Naive thymus-derived CD4-positive, alpha-beta T cell (primary cell): ENCODE data around the gene ADGRB3. TPM values are rescaled to one million over a fixed set of nuclear protein-coding genes. Genes with fewer than 3 reads are reported as not detected.

Source experiments
- ATAC-seq: fragments of 150-1000 bp; cut with Tn5 transposase; 2 replicates; pipeline ENCODE4 v1.10.0; 2021; ENCODE audit warnings: mild to moderate bottlenecking, moderate library complexity
- CTCF ChIA-PET: fragments of 350-600 bp; sonication (Branson Sonifier 250); formaldehyde crosslinking; loops from one replicate; lab custom pipeline; 2021; ENCODE audit warnings: antibody characterized with exemption; lab: Charles Lee
- POLR2A ChIA-PET: fragments of 350-600 bp; sonication (Branson Sonifier 250); formaldehyde crosslinking; loops from one replicate; lab custom pipeline; 2021; ENCODE audit warnings: antibody characterized with exemption, inconsistent platforms; lab: Charles Lee
- DNase-seq, 9 donors: peaks; one replicate each; pipeline versions ENCODE4 v3.0.0 to v3.0.0-alpha.2; 2020 to 2022; ENCODE audit warnings: mixed read lengths in 1 of 9
- H3K27ac ChIP-seq: one replicate; pipeline ENCODE4 v1.7.0; 2013; ENCODE audit warnings: mild to moderate bottlenecking, low read depth, low read length, moderate library complexity
- H3K27me3 ChIP-seq, 2 donors: one replicate each; pipeline ENCODE4 v1.7.0; 2013; ENCODE audit warnings: low read length in 2 of 2, mild to moderate bottlenecking in 2 of 2, moderate library complexity in 2 of 2; ENCODE audit not compliant: control insufficient read depth in 2 of 2, insufficient read depth in 2 of 2
- H3K36me3 ChIP-seq, 3 experiments: 1 replicate in 2 of 3; 2 replicates in 1 of 3; pipeline ENCODE4 v1.7.0; 2013; ENCODE audit warnings: low read length in 3 of 3, mild to moderate bottlenecking in 3 of 3, moderate library complexity in 1 of 3; ENCODE audit not compliant: insufficient read depth in 3 of 3, control insufficient read depth in 2 of 3
- H3K4me1 ChIP-seq, 2 donors: one replicate each; pipeline ENCODE4 v1.7.0; 2013; ENCODE audit warnings: low read length in 2 of 2, mild to moderate bottlenecking in 2 of 2, moderate library complexity in 1 of 2; ENCODE audit not compliant: control insufficient read depth in 2 of 2, insufficient read depth in 2 of 2
- H3K4me3 ChIP-seq: 2 replicates; pipeline ENCODE4 v1.7.0; 2013; ENCODE audit warnings: mild to moderate bottlenecking, low read length
- H3K9me3 ChIP-seq, 3 experiments: 1 replicate in 2 of 3; 2 replicates in 1 of 3; pipeline ENCODE4 v1.7.0; 2013; ENCODE audit warnings: low read length in 3 of 3; ENCODE audit not compliant: control insufficient read depth in 2 of 3
- H3K27ac Mint-ChIP-seq, 9 donors: one replicate each; pipeline ENCODE4 v1.8.0; 2020 to 2022; ENCODE audit warnings: mixed read lengths in 9 of 9, mild to moderate bottlenecking in 8 of 9, moderate library complexity in 5 of 9, inconsistent platforms in 2 of 9
- H3K27me3 Mint-ChIP-seq, 5 donors: one replicate each; pipeline ENCODE4 v1.8.0; 2021 to 2022; ENCODE audit warnings: mixed read lengths in 5 of 5, mild to moderate bottlenecking in 1 of 5
- H3K36me3 Mint-ChIP-seq, 5 donors: one replicate each; pipeline ENCODE4 v1.8.0; 2020 to 2022; ENCODE audit warnings: mixed read lengths in 5 of 5, mild to moderate bottlenecking in 3 of 5, inconsistent platforms in 1 of 5
- H3K4me1 Mint-ChIP-seq, 7 donors: one replicate each; pipeline ENCODE4 v1.8.0; 2020 to 2022; ENCODE audit warnings: mixed read lengths in 7 of 7, mild to moderate bottlenecking in 3 of 7, inconsistent platforms in 1 of 7
- H3K4me3 Mint-ChIP-seq, 10 donors: one replicate each; pipeline ENCODE4 v1.8.0; 2020 to 2022; ENCODE audit warnings: mild to moderate bottlenecking in 10 of 10, mixed read lengths in 10 of 10, moderate library complexity in 6 of 10, inconsistent platforms in 2 of 10
- H3K9me3 Mint-ChIP-seq, 11 donors: one replicate each; pipeline ENCODE4 v1.8.0; 2020 to 2022; ENCODE audit warnings: mixed read lengths in 11 of 11, mild to moderate bottlenecking in 4 of 11, inconsistent platforms in 1 of 11, moderate library complexity in 1 of 11
- intact Hi-C, 2 donors: fragments of 100-400 bp; cut with micrococcal nuclease; formaldehyde crosslinking; loops; one replicate each; pipeline ENCODE4 v1.15.1; 2023
- polyA plus RNA-seq, 2 donors: library from polyadenylated mRNA; unstranded; fragments of 300-500 nt; fragmentation: Illumina TruSeq; gene quantifications; one replicate each; pipeline ENCODE4 v1.2.3, GENCODE V29; 2021
- total RNA-seq, 6 experiments: library from RNA in 5 of 6; stranded (reverse) in 5 of 6; gene quantifications; 1 replicate in 5 of 6; 2 replicates in 1 of 6; pipeline ENCODE4 v1.2.3 and lab custom pipeline; 2021 to 2026

The ADGRB3 gene
- total and polyA plus RNA-seq, 7 experiments from 2014 or later: not detected

GRCh38 chr6:69026715-69027114 is 391.6 kb downstream of the ADGRB3 start:
- Histone ChIP-seq H3K27me3 (no peaks in the 10 kb centered on the region), H3K36me3 (no peaks in the 10 kb centered on the region), H3K4me3 (no peak overlapping the region), H3K4me1 (no peaks in the 10 kb centered on the region), H3K9me3 (no peaks in the 10 kb centered on the region), H3K27ac (no peak overlapping the region)
- DNase-seq (no peak), ATAC-seq (no peak)
- POLR2A ChIA-PET: no interaction called here
- Mint-ChIP-seq H3K36me3 (no peaks in the 10 kb centered on the region), H3K27me3 (no peaks in the 10 kb centered on the region), H3K9me3 (peaks cover 0 to 18% (median 1%) of the 10 kb centered on the region in 11 donors), H3K27ac (no peak overlapping the region), H3K4me1 (no peaks in the 10 kb centered on the region), H3K4me3 (no peak overlapping the region)
- CTCF ChIA-PET: no interaction called here
- intact Hi-C loops: no loop called here

- Mint-ChIP-seq H3K27ac (no peak overlapping the region), H3K4me1 (no peaks in the 10 kb centered on the region), H3K36me3 (no peaks in the 10 kb centered on the region), H3K9me3 (peaks cover 0 to 18% (median 1%) of the 10 kb centered on the region in 11 donors), H3K4me3 (no peak overlapping the region), H3K27me3 (no peaks in the 10 kb centered on the region)
- intact Hi-C loops: no loop called here
- ChIA-PET CTCF (no interaction called here), POLR2A (no interaction called here)
- no peak for ATAC-seq
- no peak overlapping the region for H3K4me3 ChIP-seq
- DNase-seq: no peak
- H3K9me3 ChIP-seq: no peaks in the 10 kb centered on the region
- H3K27ac ChIP-seq: no peak overlapping the region
- H3K4me1 ChIP-seq: no peaks in the 10 kb centered on the region
- no peaks in the 10 kb centered on the region for H3K27me3 ChIP-seq
- H3K36me3 ChIP-seq: no peaks in the 10 kb centered on the region
Observed at GRCh38 chr6:69027861-69028260, 392.8 kb downstream of the ADGRB3 start.

GRCh38 chr6:69038841-69039240 is 403.8 kb downstream of the ADGRB3 start:
- intact Hi-C loops: no loop called here
- H3K4me1 ChIP-seq: no peaks in the 10 kb centered on the region

GRCh38 chr6:69042297-69042696 is 407.2 kb downstream of the ADGRB3 start:
- ATAC-seq (no peak), DNase-seq (no peak)
- Histone ChIP-seq H3K27ac (no peak overlapping the region), H3K36me3 (no peaks in the 10 kb centered on the region), H3K4me1 (no peaks in the 10 kb centered on the region), H3K4me3 (no peak overlapping the region), H3K9me3 (no peaks in the 10 kb centered on the region), H3K27me3 (no peaks in the 10 kb centered on the region)
- Mint-ChIP-seq H3K9me3 (peaks cover 0 to 10% (median 0%) of the 10 kb centered on the region in 11 donors), H3K4me3 (no peak overlapping the region), H3K27me3 (no peaks in the 10 kb centered on the region), H3K27ac (no peak overlapping the region), H3K4me1 (no peaks in the 10 kb centered on the region), H3K36me3 (no peaks in the 10 kb centered on the region)
- ChIA-PET POLR2A (no interaction called here), CTCF (no interaction called here)
- intact Hi-C loops: no loop called here

More at GRCh38 chr6:69038841-69039240, 403.8 kb downstream of the ADGRB3 start:
- ATAC-seq: no peak
- CTCF ChIA-PET: no interaction called here
- H3K9me3 ChIP-seq: no peaks in the 10 kb centered on the region
- no peak overlapping the region for H3K27ac Mint-ChIP-seq
- peaks cover 0 to 2% of the 10 kb centered on the region in 2 donors for H3K27me3 ChIP-seq
- no peak overlapping the region for H3K4me3 Mint-ChIP-seq
- no peak overlapping the region for H3K4me3 ChIP-seq
- peaks cover 0 to 12% (median 0%) of the 10 kb centered on the region in 11 donors for H3K9me3 Mint-ChIP-seq
- no peaks in the 10 kb centered on the region for H3K27me3 Mint-ChIP-seq
- POLR2A ChIA-PET: no interaction called here
- no peak for DNase-seq
- peaks cover 0 to 5% (median 0%) of the 10 kb centered on the region in 5 donors for H3K36me3 Mint-ChIP-seq
- H3K4me1 Mint-ChIP-seq: no peaks in the 10 kb centered on the region
- H3K36me3 ChIP-seq: no peaks in the 10 kb centered on the region
- no peak overlapping the region for H3K27ac ChIP-seq

GRCh38 chr6:69044534-69044933 is 409.5 kb downstream of the ADGRB3 start:
- Mint-ChIP-seq H3K27me3 (no peaks in the 10 kb centered on the region), H3K36me3 (no peaks in the 10 kb centered on the region), H3K4me1 (no peaks in the 10 kb centered on the region), H3K4me3 (no peak overlapping the region), H3K9me3 (peaks cover 0 to 10% (median 0%) of the 10 kb centered on the region in 11 donors), H3K27ac (no peak overlapping the region)
- no peak overlapping the region for H3K27ac ChIP-seq
- no peak for ATAC-seq
- H3K9me3 ChIP-seq: no peaks in the 10 kb centered on the region
- intact Hi-C loops: no loop called here
- no peak for DNase-seq
- POLR2A ChIA-PET: no interaction called here
- CTCF ChIA-PET: no interaction called here
- no peaks in the 10 kb centered on the region for H3K36me3 ChIP-seq
- no peaks in the 10 kb centered on the region for H3K27me3 ChIP-seq
- H3K4me3 ChIP-seq: no peak overlapping the region
- no peaks in the 10 kb centered on the region for H3K4me1 ChIP-seq

GRCh38 chr6:69059413-69059812 is 424.3 kb downstream of the ADGRB3 start:
- H3K4me3 Mint-ChIP-seq: no peak overlapping the region
- H3K27ac ChIP-seq: no peak overlapping the region
- no peaks in the 10 kb centered on the region for H3K4me1 Mint-ChIP-seq
- intact Hi-C loops: no loop called here
- CTCF ChIA-PET: no interaction called here
- H3K27ac Mint-ChIP-seq: no peak overlapping the region
- no peak for DNase-seq
- no peaks in the 10 kb centered on the region for H3K4me1 ChIP-seq
- no peaks in the 10 kb centered on the region for H3K36me3 Mint-ChIP-seq
- H3K9me3 ChIP-seq: no peaks in the 10 kb centered on the region
- H3K27me3 Mint-ChIP-seq: no peaks in the 10 kb centered on the region
- no peak overlapping the region for H3K4me3 ChIP-seq
- no peaks in the 10 kb centered on the region for H3K36me3 ChIP-seq
- POLR2A ChIA-PET: no interaction called here
- H3K27me3 ChIP-seq: no peaks in the 10 kb centered on the region
- no peak for ATAC-seq
- peaks cover 0 to 3% (median 0%) of the 10 kb centered on the region in 11 donors for H3K9me3 Mint-ChIP-seq

- no peak for ATAC-seq
- intact Hi-C loops: no loop called here
Observed at GRCh38 chr6:69061066-69061465, 426.0 kb downstream of the ADGRB3 start.

More at GRCh38 chr6:69061066-69061465, 426.0 kb downstream of the ADGRB3 start:
- Histone ChIP-seq H3K4me1 (no peaks in the 10 kb centered on the region), H3K9me3 (no peaks in the 10 kb centered on the region), H3K36me3 (no peaks in the 10 kb centered on the region), H3K4me3 (no peak overlapping the region), H3K27ac (no peak overlapping the region), H3K27me3 (no peaks in the 10 kb centered on the region)
- H3K27ac Mint-ChIP-seq: no peak overlapping the region
- H3K36me3 Mint-ChIP-seq: no peaks in the 10 kb centered on the region
- no peaks in the 10 kb centered on the region for H3K4me1 Mint-ChIP-seq
- H3K9me3 Mint-ChIP-seq: peaks cover 0 to 3% (median 0%) of the 10 kb centered on the region in 11 donors
- DNase-seq: no peak
- H3K4me3 Mint-ChIP-seq: no peak overlapping the region
- POLR2A ChIA-PET: no interaction called here
- CTCF ChIA-PET: no interaction called here
- H3K27me3 Mint-ChIP-seq: no peaks in the 10 kb centered on the region
